ENCODE measurements around the gene C1QTNF12. TPM values are rescaled to one million over a fixed set of nuclear protein-coding genes. Genes with fewer than 3 reads are reported as not detected.
A peak's percentile ranks its signal among the peaks of the same experiment; 100 is the strongest.

C1QTNF12 gene
- total RNA-seq, 1 donor from 2014 or later = 2.6 TPM

DNA sequence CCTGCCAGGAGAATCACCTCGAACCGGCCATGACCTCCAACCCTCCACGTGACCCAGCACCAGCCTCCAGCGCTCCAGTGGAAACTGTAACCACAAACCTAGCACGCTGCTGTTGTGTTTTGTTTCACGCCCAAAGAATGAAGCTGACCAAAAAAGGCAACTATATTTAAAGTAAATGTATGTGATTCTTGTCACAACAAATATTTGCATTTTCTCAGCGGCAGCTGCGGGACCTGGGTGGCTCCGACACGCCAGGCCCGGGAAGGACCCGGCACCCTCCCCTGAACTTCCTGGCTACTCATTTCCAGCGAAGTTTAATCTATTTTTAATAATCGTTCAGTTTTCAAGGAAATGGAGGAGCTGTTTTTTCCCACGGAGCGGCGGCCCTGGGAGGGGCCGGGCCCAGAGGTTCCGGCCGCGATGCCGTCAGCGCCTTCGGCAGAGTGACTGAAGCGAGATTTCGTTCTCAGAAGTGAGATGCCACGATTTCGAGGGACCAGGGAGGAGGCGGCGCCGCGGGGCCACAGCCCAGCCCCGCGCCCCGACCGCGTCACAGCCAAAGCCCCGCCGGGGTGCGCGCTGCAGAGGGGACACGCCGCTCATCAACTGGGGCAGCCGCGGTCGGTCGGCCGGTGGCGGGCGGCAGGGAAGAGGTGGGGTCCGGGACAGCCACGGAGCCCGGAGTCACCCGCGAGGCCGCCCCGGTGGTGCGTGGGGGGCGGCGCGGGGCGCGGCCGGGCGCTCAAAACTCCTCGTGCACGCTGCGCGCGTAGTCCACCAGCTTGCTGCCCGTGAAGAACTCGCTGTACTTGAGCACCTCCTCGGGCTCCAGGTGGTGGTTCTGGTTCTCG is 29.5 kb downstream of the C1QTNF12 start:
- no peak for ATAC-seq
- TF ChIP-seq CTCF (IDR thresholded peaks at IDR 0.05) = no peak
- intact Hi-C loops (cut with DNase I) = no loop called here
- peaks cover 49% of the 10 kb centered on the region for H3K36me3 ChIP-seq
- no peaks in the 10 kb centered on the region for H3K9me3 ChIP-seq
- H3K4me3 ChIP-seq = no peak overlapping the region
- DNase-seq = no peak
- no peak overlapping the region for H3K27ac ChIP-seq
- H3K4me1 ChIP-seq = peaks cover 12% of the 10 kb centered on the region
- H3K27me3 ChIP-seq = no peaks in the 10 kb centered on the region

DNA sequence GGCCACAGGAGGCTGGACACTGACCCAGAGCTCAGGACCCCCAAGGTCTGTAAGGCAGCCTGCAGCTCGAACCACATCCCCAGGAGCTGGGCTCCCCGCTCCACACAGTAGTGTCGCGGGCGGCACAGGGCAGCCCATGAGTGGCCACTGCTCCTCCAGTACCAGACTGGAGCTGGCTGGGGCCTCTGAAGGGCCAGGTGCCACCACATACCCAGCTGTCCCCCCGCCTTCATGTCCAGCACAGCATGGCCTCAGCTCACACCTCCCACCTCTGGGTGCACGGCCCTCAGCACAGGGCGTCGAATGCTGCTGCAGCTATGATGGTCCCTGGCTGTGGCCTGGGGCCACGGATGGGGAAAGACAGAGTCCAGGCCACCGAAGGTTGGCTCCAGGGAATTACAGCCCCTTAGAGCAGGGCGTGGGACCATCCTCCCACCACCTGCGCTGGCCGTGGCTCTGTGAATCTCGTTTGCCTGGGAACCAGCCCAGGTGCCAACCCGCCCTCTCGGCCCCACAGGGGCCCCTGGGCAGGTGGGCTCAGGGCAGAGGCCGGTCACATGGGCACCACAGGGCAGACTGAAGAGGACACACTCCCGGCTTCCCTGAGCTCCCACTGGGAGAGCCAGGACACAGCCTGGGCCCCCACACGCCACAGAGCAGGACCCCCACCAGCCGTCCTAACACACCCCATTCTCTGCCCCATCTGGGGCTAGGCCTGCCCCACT is 30.5 kb downstream of the C1QTNF12 start:
- TF ChIP-seq CTCF (IDR thresholded peaks at IDR 0.05) = no peak
- peaks cover 40% of the 10 kb centered on the region for H3K36me3 ChIP-seq
- peaks cover 12% of the 10 kb centered on the region for H3K4me1 ChIP-seq
- H3K9me3 ChIP-seq = no peaks in the 10 kb centered on the region
- intact Hi-C loops (cut with DNase I) = no loop called here
- no peak overlapping the region for H3K4me3 ChIP-seq
- ATAC-seq (no peak), DNase-seq (no peak)
- H3K27me3 ChIP-seq = no peaks in the 10 kb centered on the region
- no peak overlapping the region for H3K27ac ChIP-seq

- peaks cover 12% of the 10 kb centered on the region for H3K4me1 ChIP-seq
- intact Hi-C loops (cut with DNase I) = no loop called here
- DNase-seq = no peak
- H3K4me3 ChIP-seq = no peak overlapping the region
- no peak for TF ChIP-seq CTCF (IDR thresholded peaks at IDR 0.05)
- no peak for ATAC-seq
- H3K9me3 ChIP-seq = no peaks in the 10 kb centered on the region
- peaks cover 31% of the 10 kb centered on the region for H3K36me3 ChIP-seq
- no peaks in the 10 kb centered on the region for H3K27me3 ChIP-seq
- H3K27ac ChIP-seq = no peak overlapping the region
These were observed 31.3 kb downstream of the C1QTNF12 start for GRCh38 chr1:1215080-1215676.

- ATAC-seq = peak; percentile 2
- Histone ChIP-seq H3K9me3 (no peaks in the 10 kb centered on the region), H3K27me3 (no peaks in the 10 kb centered on the region), H3K27ac (peak within 1 kb of the TSS; percentile 71), H3K4me1 (peaks cover 12% of the 10 kb centered on the region), H3K36me3 (peaks cover 20% of the 10 kb centered on the region), H3K4me3 (peak within 1 kb of the TSS; percentile 44)
- no peak for TF ChIP-seq CTCF (IDR thresholded peaks at IDR 0.05)
- no peak for DNase-seq
- intact Hi-C loops (cut with DNase I) = no loop called here
These were observed 32.9 kb downstream of the C1QTNF12 start, which contains the start of gene TNFRSF4 for GRCh38 chr1:1213345-1214265. Gene TNFRSF4, minus strand, starts transcription at chr1:1214153. Its CDS starts 26 bp downstream, at chr1:1214127.

GRCh38 chr1:1212780-1213344 is 33.7 kb downstream of the C1QTNF12 start:
- Histone ChIP-seq H3K4me1 (peaks cover 12% of the 10 kb centered on the region), H3K36me3 (peaks cover 13% of the 10 kb centered on the region), H3K9me3 (no peaks in the 10 kb centered on the region), H3K27me3 (no peaks in the 10 kb centered on the region), H3K4me3 (peak overlapping the region; percentile 44), H3K27ac (peak overlapping the region; percentile 71)
- intact Hi-C loops (cut with DNase I) = no loop called here
- DNase-seq = peak; percentile 78
- TF ChIP-seq CTCF (IDR thresholded peaks at IDR 0.05) = no peak
- ATAC-seq = peak; percentile 44

Measured in upper lobe of right lung (tissue), 1 donor.